Endometrium (tissue), 2 donors: Measurements from ENCODE around the gene MEIOSIN.
"Not testable (repeated sequence)": the region's sequence is repeated elsewhere in the genome, so short reads cannot be mapped to it uniquely, and the experiment has no call there.

Source experiments
- FAIRE-seq: peaks from 2 replicates; lab custom pipeline; 2012; peaks lifted over from hg19 to GRCh38; lab: Jason Lieb, UNC
- donor health status: control.
- donor health status: control.

Gene MEIOSIN

GRCh38 chr19:45780448-45781213 is 47.4 kb downstream of the MEIOSIN start:
- no peak for FAIRE-seq

GRCh38 chr19:45781214-45782161 is 48.2 kb downstream of the MEIOSIN start:
- FAIRE-seq: no peak

GRCh38 chr19:45782162-45782691 is 49.0 kb downstream of the MEIOSIN start, which contains the start of gene DMPK:
DMPK (minus strand) TSS chr19:45782490; CDS start chr19:45782352, 138 bp downstream.
- FAIRE-seq: no peak

- FAIRE-seq: no peak
Observed at GRCh38 chr19:45782820-45783785, 49.9 kb downstream of the MEIOSIN start.

GRCh38 chr19:45784096-45784495 is 50.9 kb downstream of the MEIOSIN start:
- no peak for FAIRE-seq

- no peak for FAIRE-seq
Observed at GRCh38 chr19:45785097-45785496, 51.9 kb downstream of the MEIOSIN start.

- no peak for FAIRE-seq
Observed at GRCh38 chr19:45785781-45786532, 52.7 kb downstream of the MEIOSIN start.

GRCh38 chr19:45786533-45786894 is 53.3 kb downstream of the MEIOSIN start:
- no peak for FAIRE-seq

- FAIRE-seq: no peak
Observed at GRCh38 chr19:45789035-45789786, 56.0 kb downstream of the MEIOSIN start.

GRCh38 chr19:45790942-45791341 is 57.7 kb downstream of the MEIOSIN start:
- no peak for FAIRE-seq

GRCh38 chr19:45791744-45792469 is 58.7 kb downstream of the MEIOSIN start:
- no peak for FAIRE-seq

GRCh38 chr19:45792470-45793177 is 59.4 kb downstream of the MEIOSIN start, which contains the start of gene DMWD:
DMWD (minus strand) TSS chr19:45792845; CDS start chr19:45792756, 89 bp downstream.
- peak; percentile 93 for FAIRE-seq

- FAIRE-seq: no peak
Observed at GRCh38 chr19:45793178-45793564, 59.9 kb downstream of the MEIOSIN start.

GRCh38 chr19:45793876-45794275 is 60.6 kb downstream of the MEIOSIN start:
- no peak for FAIRE-seq

GRCh38 chr19:45794627-45795026 is 61.4 kb downstream of the MEIOSIN start:
- no peak for FAIRE-seq

- no peak for FAIRE-seq
Observed at GRCh38 chr19:45798995-45799517, 65.8 kb downstream of the MEIOSIN start.

GRCh38 chr19:45799541-45799940 is 66.3 kb downstream of the MEIOSIN start:
- FAIRE-seq: not testable (repeated sequence)

- no peak for FAIRE-seq
Observed at GRCh38 chr19:45800070-45800553, 66.9 kb downstream of the MEIOSIN start.
